SU-DHL-6 (cell line): Measurements from ENCODE around the gene GSE1.

Experiments
- H2AFZ ChIP-seq: fragments of 200-600 bp; sonication (generic); 2 replicates; pipeline ENCODE4 v1.6.1; 2014; ENCODE audit warnings: low read depth, mild to moderate bottlenecking, moderate library complexity, mixed read lengths, antibody characterized with exemption, low read length; ENCODE audit not compliant: severe bottlenecking
- H3F3A ChIP-seq: fragments of 200-600 bp; shearing (Covaris generic); 2 replicates; pipeline ENCODE4 v1.6.0; 2016; ENCODE audit warnings: antibody characterized with exemption, mild to moderate bottlenecking; ENCODE audit not compliant: insufficient read depth
- H3K27ac ChIP-seq: fragments of 200-600 bp; sonication (generic); 2 replicates; pipeline ENCODE4 v1.5.1; 2016; ENCODE audit warnings: low read depth, mild to moderate bottlenecking, low read length, moderate library complexity, mixed read lengths
- H3K27me3 ChIP-seq: fragments of 200-600 bp; sonication (generic), shearing (Covaris generic); 2 replicates; pipeline ENCODE4 v1.6.0; 2014; ENCODE audit warnings: mild to moderate bottlenecking, low read length
- H3K36me3 ChIP-seq: fragments of 200-600 bp; sonication (generic); 2 replicates; pipeline ENCODE4 v1.6.1; 2014; ENCODE audit warnings: mild to moderate bottlenecking, low read length, mixed read lengths
- H3K4me2 ChIP-seq: fragments of 300-600, 200-600 bp; shearing (Covaris generic), sonication (generic); 2 replicates; pipeline ENCODE4 v1.6.0; 2014; ENCODE audit warnings: low read length, low read depth, mild to moderate bottlenecking; ENCODE audit not compliant: poor library complexity, severe bottlenecking
- H3K4me3 ChIP-seq: fragments of 200-600 bp; sonication (generic); 2 replicates; pipeline ENCODE4 v1.5.1; 2014; ENCODE audit warnings: antibody characterized with exemption, low read length, mild to moderate bottlenecking, mixed read lengths; ENCODE audit not compliant: insufficient read depth, poor library complexity, severe bottlenecking
- H3K79me2 ChIP-seq: fragments of 200-600 bp; sonication (generic); 2 replicates; pipeline ENCODE4 v1.6.1; 2014; ENCODE audit warnings: mild to moderate bottlenecking, low read length, moderate library complexity; ENCODE audit not compliant: insufficient read depth
- H3K9ac ChIP-seq: fragments of 200-600 bp; sonication (generic); 2 replicates; pipeline ENCODE4 v1.7.0; 2014; ENCODE audit warnings: mild to moderate bottlenecking, low read length
- H3K9me2 ChIP-seq: fragments of 200-600 bp; sonication (generic); replicated peaks from 2 replicates; pipeline ENCODE4 v1.6.1; 2014; ENCODE audit warnings: low read length; ENCODE audit not compliant: insufficient read depth
- H3K9me3 ChIP-seq: fragments of 200-600 bp; sonication (generic); 2 replicates; pipeline ENCODE4 v1.6.1; 2014; ENCODE audit warnings: low read length, mixed read lengths; ENCODE audit not compliant: insufficient read depth
- H4K20me1 ChIP-seq: fragments of 200-600 bp; sonication (generic); 2 replicates; pipeline ENCODE4 v1.6.1; 2014; ENCODE audit warnings: low read depth, mild to moderate bottlenecking, antibody characterized with exemption, low read length, moderate library complexity, mixed read lengths
- EZH2phosphoT487 ChIP-seq: fragments of 200-600 bp; sonication (generic), shearing (Covaris generic); conservative IDR thresholded peaks from 2 replicates; pipeline ENCODE4 v1.6.1; 2018; ENCODE audit warnings: mild to moderate bottlenecking, antibody characterized with exemption, low read length, moderate library complexity, mixed read lengths
- TF ChIP-seq, protein P1 (sequence below): fragments of 200-600 bp; sonication (generic); IDR thresholded peaks from one replicate; pipeline ENCODE4 v1.5.1; 2017; ENCODE audit warnings: antibody characterized with exemption, mild to moderate bottlenecking, low read length, moderate library complexity; ENCODE audit not compliant: insufficient read depth, poor library complexity, severe bottlenecking

Gene GSE1

GRCh38 chr16:85608887-85609286 is 4.2 kb upstream of the GSE1 start:
- Histone ChIP-seq H3K4me2 (no peak overlapping the region), H3K27me3 (no peaks in the 10 kb centered on the region), H3K9me3 (no peaks in the 10 kb centered on the region), H4K20me1 (no peaks in the 10 kb centered on the region), H3K27ac (no peak overlapping the region), H3K9me2 (no peaks in the 10 kb centered on the region), H3K4me3 (no peak overlapping the region), H3K36me3 (no peaks in the 10 kb centered on the region), H3K9ac (no peak overlapping the region), H3F3A (no peaks in the 10 kb centered on the region; the same call in 1 of the 2 replicates), H3K79me2 (no peaks in the 10 kb centered on the region), H2AFZ (no peak overlapping the region)
- no peak for TF ChIP-seq EZH2phosphoT487
- TF ChIP-seq, protein P1, sequence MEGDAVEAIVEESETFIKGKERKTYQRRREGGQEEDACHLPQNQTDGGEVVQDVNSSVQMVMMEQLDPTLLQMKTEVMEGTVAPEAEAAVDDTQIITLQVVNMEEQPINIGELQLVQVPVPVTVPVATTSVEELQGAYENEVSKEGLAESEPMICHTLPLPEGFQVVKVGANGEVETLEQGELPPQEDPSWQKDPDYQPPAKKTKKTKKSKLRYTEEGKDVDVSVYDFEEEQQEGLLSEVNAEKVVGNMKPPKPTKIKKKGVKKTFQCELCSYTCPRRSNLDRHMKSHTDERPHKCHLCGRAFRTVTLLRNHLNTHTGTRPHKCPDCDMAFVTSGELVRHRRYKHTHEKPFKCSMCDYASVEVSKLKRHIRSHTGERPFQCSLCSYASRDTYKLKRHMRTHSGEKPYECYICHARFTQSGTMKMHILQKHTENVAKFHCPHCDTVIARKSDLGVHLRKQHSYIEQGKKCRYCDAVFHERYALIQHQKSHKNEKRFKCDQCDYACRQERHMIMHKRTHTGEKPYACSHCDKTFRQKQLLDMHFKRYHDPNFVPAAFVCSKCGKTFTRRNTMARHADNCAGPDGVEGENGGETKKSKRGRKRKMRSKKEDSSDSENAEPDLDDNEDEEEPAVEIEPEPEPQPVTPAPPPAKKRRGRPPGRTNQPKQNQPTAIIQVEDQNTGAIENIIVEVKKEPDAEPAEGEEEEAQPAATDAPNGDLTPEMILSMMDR: no peak

- H3K79me2 ChIP-seq: no peaks in the 10 kb centered on the region
- H3K4me2 ChIP-seq: no peak overlapping the region
Observed at GRCh38 chr16:85609539-85609938, 3.6 kb upstream of the GSE1 start.

GRCh38 chr16:85610059-85610445 is 3.1 kb upstream of the GSE1 start:
- Histone ChIP-seq H3K27ac (no peak overlapping the region), H3K4me3 (no peak overlapping the region), H3K9me2 (no peaks in the 10 kb centered on the region), H3K9ac (no peak overlapping the region), H2AFZ (no peak overlapping the region), H3F3A (no peaks in the 10 kb centered on the region; the same call in 1 of the 2 replicates), H3K79me2 (no peaks in the 10 kb centered on the region), H3K27me3 (no peaks in the 10 kb centered on the region), H3K4me2 (no peak overlapping the region), H4K20me1 (no peaks in the 10 kb centered on the region), H3K9me3 (no peaks in the 10 kb centered on the region), H3K36me3 (no peaks in the 10 kb centered on the region)
- TF ChIP-seq EZH2phosphoT487: no peak
- TF ChIP-seq, protein P1: no peak

More at GRCh38 chr16:85609539-85609938, 3.6 kb upstream of the GSE1 start:
- no peak overlapping the region for H2AFZ ChIP-seq
- H3K4me3 ChIP-seq: no peak overlapping the region
- H3K9me3 ChIP-seq: no peaks in the 10 kb centered on the region
- H3F3A ChIP-seq: no peaks in the 10 kb centered on the region; the same call in 1 of the 2 replicates
- no peaks in the 10 kb centered on the region for H3K27me3 ChIP-seq
- H3K9ac ChIP-seq: no peak overlapping the region
- no peak for TF ChIP-seq EZH2phosphoT487
- TF ChIP-seq, protein P1: no peak
- H3K27ac ChIP-seq: no peak overlapping the region
- no peaks in the 10 kb centered on the region for H4K20me1 ChIP-seq
- H3K9me2 ChIP-seq: no peaks in the 10 kb centered on the region
- no peaks in the 10 kb centered on the region for H3K36me3 ChIP-seq
